GM15510 (cell line): Measurements from ENCODE around the gene SAMD10.

Experiments used
- POLR2A ChIP-seq: IDR thresholded peaks from 3 replicates; pipeline ENCODE4 v1.6.1; 2011; ENCODE audit warnings: borderline replicate concordance; ENCODE audit not compliant: insufficient read length; ENCODE audit errors: extremely low read depth

SAMD10 gene

GRCh38 chr20:63962426-63963347 is 16.8 kb downstream of the SAMD10 start:
- TF ChIP-seq POLR2A, result no peak

- no peak for TF ChIP-seq POLR2A
Observed at GRCh38 chr20:63961664-63962425, 17.6 kb downstream of the SAMD10 start.

DNA sequence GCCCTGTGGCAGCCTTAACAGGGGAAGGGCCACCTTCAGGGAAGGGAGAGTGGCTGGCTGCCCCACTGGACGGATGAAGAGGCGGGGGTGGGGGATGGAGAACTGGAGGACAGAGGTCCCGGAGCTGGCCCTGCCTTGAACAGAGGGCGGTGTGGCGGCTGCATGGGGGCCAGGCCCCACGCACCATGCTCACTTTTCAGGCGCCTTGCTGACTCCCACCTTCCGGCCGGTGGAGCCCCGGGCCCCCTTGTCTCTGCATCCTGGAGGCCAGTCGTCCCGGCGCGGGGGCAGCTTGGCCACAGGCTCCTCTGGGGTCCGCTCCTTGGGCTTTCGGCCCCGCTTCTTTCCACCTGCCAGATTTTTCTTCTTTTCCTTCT is 19.8 kb downstream of the SAMD10 start:
- TF ChIP-seq POLR2A, result no peak

GRCh38 chr20:63958964-63959698 is 20.3 kb downstream of the SAMD10 start:
- TF ChIP-seq POLR2A, result no peak

DNA sequence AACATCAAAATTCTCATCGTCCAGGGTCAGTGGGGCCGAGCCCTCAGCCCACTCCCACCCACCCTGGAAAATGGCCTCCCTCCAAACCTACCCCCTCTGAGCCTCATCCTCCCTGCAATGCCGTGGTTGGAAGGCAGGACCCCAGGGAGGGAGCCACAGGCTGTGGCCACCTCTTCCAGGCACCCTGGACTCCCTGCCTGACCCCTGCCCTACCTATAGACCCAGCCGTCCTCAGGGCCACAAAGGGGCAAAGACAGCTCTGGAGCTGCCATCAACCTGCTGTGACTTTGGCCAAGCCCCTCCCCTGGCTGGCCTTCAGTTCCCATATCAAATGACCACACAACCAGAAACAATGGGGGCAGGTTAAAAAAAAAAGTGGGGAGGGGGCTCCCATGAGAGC is 21.0 kb downstream of the SAMD10 start:
- TF ChIP-seq POLR2A, result no peak

DNA sequence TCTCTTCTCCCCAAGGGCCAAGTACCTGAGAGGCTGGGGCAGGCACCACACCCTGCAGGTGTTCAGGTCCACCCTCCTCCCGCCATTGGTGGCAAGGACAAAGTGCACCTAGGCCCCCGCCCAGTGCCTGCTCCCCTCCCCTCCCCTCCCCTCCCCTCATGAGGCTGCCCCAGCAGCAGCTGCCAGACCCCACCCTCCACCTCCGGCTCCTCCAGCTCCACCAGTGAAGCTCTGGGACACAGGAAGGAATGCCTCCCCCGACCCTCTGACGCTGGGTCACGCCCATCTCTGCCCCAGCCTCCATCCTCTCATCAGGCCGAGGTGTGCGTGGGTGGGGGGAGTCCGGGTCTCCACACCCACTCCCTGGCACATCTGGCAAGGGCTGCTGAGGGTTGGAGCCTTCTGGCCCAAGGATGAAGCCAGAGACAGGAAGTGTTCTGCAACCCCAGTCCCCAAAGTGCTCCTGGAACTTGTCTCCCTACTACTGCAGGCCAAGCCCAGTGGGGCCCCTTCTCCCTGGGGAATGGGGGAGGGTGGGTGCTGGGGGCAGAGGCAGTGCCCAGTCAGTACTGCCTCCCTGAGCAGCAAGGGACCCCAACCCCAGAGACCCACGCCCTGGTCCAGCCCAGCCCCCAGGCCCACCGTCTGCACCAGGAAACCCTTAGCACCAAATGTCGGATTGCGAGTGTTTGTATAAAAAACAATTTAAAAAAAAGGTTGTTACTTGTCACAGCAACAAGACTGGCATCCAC is 21.6 kb downstream of the SAMD10 start:
- TF ChIP-seq POLR2A, result no peak

DNA sequence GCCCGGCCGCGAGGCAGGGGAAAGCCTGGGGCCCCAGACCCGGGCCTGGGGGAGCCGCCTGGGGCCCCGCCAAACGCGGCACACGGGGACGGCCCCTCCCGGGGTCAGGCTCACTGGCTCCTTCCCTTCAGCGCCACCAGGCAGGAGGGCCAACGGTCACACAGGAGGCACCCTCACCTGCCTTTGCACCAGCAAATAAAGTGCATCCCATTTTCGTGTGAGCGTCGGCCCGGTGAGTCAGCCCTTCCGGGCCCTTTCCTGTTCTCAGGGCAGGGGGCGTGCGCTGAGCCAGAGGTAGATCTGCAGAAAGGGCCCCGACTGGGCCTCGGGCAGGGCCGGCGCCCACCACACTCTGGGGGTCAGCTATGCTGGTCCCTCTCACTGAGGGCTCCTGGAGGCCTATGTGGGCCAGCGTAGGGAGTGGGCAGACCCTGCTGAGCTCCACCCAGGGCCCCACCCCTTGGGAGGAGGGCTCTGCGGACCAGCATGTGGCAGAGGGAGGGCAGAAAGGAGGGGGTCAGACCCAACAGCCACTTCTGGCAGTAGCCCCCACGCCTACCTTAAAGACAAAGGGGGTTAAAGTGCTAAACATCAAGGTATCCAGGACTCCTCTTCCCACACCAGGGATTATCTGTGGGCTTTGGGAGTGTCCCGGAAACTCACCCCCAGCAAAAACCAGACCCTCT is 22.3 kb downstream of the SAMD10 start:
- TF ChIP-seq POLR2A, result peak; percentile 43

DNA sequence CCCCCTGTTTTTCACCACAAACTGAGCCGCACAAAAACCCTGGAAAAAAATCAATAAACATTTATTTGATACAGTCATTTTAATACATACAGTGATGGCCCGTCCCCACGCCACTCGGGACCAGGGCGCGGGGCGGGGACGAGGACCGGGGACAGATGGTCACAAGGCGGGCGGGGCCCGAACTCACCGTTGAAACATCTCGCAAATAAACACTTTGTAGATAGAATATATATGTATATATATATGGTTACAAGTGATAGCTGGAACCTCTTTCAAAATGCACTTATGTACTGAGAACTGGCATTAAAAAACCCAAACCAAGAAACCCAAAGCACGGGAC is 22.8 kb downstream of the SAMD10 start:
- TF ChIP-seq POLR2A, result no peak

GRCh38 chr20:63955827-63956663 is 23.4 kb downstream of the SAMD10 start, which contains the start of gene UCKL1:
Gene UCKL1 (minus strand): TSS chr20:63956416. CDS start chr20:63956372, 44 bp downstream.
- peak; percentile 91 for TF ChIP-seq POLR2A

GRCh38 chr20:63955281-63955826 is 24.1 kb downstream of the SAMD10 start:
- TF ChIP-seq POLR2A, result no peak

DNA sequence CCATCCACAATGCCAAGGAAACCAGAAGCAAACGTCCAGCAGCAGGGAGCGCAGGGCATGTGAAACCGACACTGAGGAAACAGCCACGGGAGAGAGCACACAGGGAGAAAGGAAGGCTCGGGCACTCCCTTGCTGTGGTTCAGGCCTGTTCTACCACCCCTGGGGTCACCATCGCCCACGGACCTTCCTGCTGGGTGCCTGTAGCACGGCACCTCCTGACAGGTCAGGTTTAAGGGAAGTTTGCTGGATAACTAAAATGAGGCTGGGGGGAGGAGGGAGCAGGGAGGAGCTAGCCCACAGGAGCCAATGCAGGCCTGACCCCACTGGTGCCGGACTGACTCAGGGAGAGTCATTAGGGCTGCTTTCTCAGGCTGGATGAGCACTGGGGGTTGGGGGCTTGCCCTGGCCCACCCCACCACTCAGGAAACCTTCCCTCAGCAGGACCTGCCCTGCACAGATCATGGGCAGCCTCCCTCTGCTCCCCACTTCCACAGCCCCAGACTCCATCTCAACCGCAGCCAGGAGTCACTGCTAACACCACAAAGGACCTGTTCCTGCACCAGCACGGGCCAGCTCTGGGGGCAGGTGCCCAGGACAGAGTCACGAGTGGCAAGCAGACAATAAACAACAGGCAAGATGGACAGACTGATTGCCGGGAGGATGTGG is 25.5 kb downstream of the SAMD10 start:
- no peak for TF ChIP-seq POLR2A

- no peak for TF ChIP-seq POLR2A
Observed at GRCh38 chr20:63952769-63953168, 26.7 kb downstream of the SAMD10 start.
